ENCODE measurements around the gene CCDC192.

Gene CCDC192

DNA sequence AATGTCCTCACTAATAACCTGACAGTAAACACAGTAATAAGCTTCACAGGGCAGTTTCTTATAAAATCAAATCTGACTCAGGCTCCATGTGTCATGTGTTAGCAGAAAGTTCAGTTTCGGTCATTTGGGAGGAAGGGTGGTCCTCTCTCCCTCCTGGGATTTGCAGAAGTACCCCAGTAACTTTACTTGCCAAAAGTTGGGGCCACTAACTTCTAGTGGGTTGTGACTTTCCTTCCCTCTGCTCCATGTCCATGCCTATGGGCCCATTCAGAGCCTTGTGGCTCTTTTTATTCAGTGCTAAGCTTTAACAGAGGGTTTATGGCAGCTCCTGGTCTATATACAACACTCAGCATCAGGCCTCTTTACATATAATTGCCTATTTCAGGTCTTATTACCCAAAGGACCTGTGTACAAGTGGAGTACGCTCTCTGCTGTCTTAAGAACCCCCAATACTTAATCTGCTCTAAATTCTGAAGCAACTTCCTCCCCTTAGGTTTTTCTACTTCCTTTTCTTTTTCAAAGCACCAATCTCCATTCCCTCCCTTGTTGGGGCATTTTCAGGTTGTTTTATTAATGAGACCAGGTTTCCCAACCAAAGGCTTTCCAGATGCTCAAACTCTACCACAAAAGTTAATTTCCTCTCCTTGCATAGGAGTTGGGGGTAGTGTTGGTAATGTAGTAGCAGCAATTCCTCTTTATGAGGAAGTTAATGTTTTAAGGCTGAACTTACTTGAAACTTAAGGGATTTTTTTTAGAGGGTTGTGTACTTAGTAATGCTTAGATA lies 107.7 kb downstream of the CCDC192 start:
- DNase-seq (ENCODE audit: low read depth) = no peak

- DNase-seq (ENCODE audit: low read depth) = no peak
Observed at GRCh38 chr5:127812570-127812969, 109.4 kb downstream of the CCDC192 start.

- no peak for DNase-seq (ENCODE audit: low read depth)
Observed at GRCh38 chr5:127813633-127814587, 110.7 kb downstream of the CCDC192 start.

DNA sequence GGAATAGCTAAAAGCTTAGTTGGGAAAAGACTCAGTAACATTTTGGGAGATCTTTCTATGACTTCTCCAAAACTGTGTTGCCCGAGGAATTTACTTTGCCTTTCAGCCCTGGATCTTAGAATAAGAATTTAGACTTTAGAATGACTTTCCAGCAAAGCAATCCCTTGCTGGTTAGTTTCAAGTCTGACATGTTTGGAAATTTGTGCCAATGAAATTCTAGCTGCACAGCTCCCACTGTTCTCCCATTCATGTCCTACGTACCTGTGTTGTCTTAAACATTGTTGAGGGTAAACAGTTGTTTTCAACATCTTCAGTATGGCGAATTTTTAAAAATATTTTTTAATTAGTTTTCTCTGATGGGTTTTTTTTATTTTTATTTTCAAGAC lies 111.4 kb downstream of the CCDC192 start:
- DNase-seq (ENCODE audit: low read depth) = no peak

DNA sequence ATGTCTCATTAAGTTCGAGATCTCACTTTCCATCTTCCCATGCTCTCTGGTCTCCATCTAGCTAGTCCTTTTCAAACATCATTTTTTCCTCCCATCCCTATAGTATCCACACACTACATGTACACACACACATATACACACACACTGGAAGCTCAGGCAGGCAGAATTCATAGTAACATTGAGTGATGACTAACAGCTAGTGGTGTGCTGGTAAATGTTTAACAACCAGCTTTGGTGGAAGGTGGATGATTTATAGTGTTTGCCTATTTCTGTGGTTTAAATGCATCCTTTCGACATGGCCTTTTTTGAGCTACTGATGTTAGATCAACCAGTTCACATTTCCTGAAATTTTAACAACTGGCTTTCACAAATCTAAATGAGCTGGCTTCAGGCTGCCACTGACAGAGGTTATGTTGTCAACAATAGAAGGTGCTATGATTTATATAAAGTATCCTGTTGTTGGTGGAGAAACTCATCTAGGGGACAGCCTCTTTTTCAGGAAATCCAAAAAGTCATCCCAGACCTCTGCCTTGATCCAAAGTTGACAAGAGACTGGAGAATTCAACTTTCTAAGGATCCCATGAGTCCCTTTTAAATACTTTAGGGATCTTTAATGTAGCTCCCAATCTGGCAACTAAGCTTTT lies 117.8 kb downstream of the CCDC192 start:
- DNase-seq (ENCODE audit: low read depth) = no peak

DNA sequence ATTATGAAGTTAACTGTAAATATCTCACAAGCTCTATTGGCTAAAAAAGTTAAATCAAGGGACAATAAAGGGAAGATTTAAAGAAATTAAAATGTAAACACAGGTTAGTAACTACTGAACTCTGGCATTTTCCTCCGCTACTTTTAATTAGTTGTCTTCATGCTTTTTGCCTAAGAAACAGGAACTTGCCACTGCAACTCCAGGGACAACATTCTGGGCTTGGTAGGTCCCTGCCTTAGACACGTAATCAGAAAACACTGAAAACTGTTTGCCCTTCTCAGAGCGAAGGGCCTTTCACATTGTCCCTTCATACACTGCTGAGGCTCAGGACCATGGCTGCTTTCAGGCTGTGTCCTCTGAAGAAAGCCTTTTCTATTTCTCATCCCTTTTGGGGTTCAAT lies 118.7 kb downstream of the CCDC192 start:
- DNase-seq (ENCODE audit: low read depth) = no peak

DNA sequence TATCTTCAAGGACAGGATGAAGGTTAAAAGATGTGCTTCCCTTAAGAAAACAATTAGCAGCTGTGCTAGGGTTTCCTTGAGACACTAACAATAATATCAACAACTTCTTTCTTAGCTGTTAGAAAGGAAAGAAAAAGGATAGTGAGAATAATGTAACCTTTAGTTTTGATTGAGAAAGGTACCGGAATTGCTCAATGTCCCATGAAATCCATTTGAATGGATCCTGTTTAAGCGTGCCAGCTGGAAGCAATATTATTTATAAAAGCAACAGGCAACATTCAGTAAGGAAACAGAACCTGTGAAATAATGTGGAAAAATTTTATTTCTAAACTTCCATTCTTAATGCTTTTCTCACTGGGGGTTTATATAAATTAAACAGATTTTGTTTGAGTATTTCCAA lies 120.9 kb downstream of the CCDC192 start:
- no peak for DNase-seq (ENCODE audit: low read depth)

- no peak for DNase-seq (ENCODE audit: low read depth)
Observed at GRCh38 chr5:127826011-127826410, 122.8 kb downstream of the CCDC192 start.

GRCh38 chr5:127827451-127827850 lies 124.3 kb downstream of the CCDC192 start:
- DNase-seq (ENCODE audit: low read depth) = no peak

GRCh38 chr5:127830157-127830556 lies 127.0 kb downstream of the CCDC192 start:
- no peak for DNase-seq (ENCODE audit: low read depth)

- DNase-seq (ENCODE audit: low read depth) = no peak
Observed at GRCh38 chr5:127830829-127831598, 127.8 kb downstream of the CCDC192 start.

DNA sequence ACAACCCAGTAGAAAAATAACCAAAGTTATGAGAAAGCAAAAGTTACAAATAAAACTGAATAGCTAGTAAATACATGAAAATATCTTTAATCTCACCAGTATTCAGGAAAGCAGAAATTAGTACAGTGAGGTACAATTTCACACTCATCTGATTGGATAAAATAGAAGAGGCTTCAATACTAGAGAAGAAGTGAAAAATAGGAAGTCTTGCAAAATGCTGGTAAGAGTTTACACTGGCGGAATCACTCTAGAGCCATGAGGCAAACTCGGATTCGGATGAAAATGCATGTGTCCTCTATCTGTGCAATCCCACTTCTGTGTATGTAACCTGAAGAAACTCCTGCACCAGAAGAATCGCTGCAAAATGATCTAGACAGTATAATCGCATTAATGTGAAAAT lies 128.9 kb downstream of the CCDC192 start:
- no peak for DNase-seq (ENCODE audit: low read depth)

DNA sequence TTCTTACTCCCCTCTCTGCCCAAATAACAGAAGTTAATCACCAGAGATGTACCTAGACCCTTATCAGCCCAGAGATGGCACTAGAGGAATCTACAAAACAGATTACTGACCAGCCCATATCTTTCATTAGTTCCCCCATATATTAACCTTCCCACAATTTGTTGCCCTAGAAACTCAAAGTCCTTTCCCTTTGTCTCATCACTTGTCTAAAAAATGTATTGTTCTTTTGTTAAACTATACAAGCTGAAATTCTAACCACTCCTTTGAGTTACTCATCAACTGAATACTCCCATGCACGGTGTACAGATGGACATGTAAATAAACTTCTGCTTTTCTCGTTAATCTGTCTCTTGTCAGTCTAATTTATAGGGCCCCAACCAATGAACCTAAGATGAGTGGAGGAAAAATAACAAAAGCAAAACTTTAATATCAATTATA lies 130.9 kb downstream of the CCDC192 start:
- no peak for DNase-seq (ENCODE audit: low read depth)

- DNase-seq (ENCODE audit: low read depth) = no peak
Observed at GRCh38 chr5:127834554-127834953, 131.4 kb downstream of the CCDC192 start.

- no peak for DNase-seq (ENCODE audit: low read depth)
Observed at GRCh38 chr5:127838661-127839060, 135.5 kb downstream of the CCDC192 start.

DNA sequence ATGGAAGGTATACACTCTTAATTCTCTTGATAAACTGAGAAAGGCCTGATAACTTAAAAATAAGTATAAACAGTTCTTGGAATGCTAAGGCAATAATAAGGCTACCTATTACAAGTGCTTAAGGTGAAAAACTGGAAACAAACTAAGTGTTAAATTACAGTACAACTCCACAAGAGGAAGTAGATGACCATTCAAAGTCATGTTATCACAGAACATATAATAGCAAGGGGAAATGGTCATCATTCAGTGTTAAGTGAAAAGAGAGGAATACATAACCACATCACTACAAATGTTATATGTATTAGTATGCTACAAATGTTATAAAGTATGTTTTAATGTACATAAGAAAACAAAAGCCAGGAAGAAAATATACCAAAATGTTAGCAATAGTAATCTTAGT lies 135.9 kb downstream of the CCDC192 start:
- DNase-seq (ENCODE audit: low read depth) = no peak

DNA sequence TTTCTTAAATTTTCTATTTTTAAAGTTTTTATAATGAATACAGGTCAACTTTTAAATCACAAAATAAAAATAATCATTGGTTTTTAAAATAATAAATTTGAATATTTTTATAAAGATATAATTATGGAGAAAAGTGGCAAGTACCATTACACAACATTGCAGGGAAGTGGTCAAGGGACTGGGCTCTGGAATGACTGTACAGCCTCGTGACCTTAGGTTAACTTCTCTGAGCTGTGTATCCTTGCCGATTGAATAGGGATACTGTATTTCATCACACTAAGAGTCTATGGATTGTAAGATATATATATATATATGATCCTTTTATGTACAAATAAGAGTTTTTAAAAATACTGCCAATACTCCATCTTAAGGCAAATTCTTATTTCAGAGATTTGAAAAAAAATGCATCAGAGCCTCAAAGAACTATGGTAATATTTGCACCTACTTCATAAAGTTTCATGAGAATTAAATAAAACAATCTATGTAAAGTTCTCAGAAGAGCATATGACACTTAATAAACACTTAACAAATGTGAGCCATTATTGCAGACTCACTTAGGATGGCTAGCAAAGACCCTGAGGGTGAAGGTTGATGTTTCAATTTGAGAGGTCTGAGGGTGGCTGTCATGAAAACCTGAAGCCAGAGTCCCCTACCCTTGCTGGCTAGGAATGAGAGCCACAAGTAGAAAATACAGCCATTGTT lies 136.5 kb downstream of the CCDC192 start:
- DNase-seq (ENCODE audit: low read depth) = no peak

- no peak for DNase-seq (ENCODE audit: low read depth)
Observed at GRCh38 chr5:127840198-127840524, 137.0 kb downstream of the CCDC192 start.

- DNase-seq (ENCODE audit: low read depth) = no peak
Observed at GRCh38 chr5:127840809-127841208, 137.6 kb downstream of the CCDC192 start.

DNA sequence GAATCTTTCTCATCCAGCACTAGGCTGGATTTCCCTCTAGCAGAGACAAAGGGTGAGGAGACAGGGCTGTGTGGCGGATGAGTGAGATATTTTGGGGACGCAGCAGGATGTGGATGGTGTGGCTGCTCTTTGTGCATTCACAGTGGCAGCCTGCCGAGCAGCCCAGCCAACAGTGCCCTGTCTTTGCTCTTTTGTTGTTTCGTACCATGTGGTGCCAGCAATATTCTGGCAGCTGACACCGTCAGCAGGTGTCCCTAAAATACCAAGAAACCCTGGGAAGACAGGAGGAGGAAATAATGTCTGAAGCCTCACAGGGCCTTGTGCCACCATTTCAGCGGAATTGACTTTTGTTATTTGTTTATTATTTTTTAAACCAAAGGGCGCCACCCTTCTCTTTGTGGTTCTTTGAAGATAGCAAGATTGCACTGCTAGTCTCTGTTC lies 141.4 kb downstream of the CCDC192 start:
- DNase-seq (ENCODE audit: low read depth) = no peak

DNA sequence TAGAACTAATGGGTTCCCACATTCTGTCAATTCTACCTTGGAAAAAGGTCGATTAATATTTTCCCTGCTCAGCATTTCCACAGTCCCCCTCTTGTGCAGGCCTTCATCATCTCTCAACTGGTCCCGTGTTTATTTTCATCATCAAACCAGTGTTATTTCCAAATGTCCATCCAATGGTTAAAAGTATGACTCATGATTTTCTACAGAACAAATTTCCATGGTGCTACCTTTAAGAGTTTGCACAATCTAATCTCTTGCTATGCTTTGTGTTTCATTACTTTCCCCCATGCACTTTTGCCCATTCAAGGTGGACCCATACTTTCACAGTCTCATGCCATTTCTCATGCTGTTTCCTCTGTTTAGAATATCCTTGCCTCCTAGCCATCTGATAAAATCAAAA lies 143.7 kb downstream of the CCDC192 start:
- no peak for DNase-seq (ENCODE audit: low read depth)

Measured in activated T-cell treated with anti-CD3 and anti-CD28 coated beads for 48 hours (primary cell).